ENCODE results near the gene SKA2.
"Not testable (repeated sequence)": the region's sequence is repeated elsewhere in the genome, so short reads cannot be mapped to it uniquely, and the experiment has no call there.

The SKA2 gene

DNA sequence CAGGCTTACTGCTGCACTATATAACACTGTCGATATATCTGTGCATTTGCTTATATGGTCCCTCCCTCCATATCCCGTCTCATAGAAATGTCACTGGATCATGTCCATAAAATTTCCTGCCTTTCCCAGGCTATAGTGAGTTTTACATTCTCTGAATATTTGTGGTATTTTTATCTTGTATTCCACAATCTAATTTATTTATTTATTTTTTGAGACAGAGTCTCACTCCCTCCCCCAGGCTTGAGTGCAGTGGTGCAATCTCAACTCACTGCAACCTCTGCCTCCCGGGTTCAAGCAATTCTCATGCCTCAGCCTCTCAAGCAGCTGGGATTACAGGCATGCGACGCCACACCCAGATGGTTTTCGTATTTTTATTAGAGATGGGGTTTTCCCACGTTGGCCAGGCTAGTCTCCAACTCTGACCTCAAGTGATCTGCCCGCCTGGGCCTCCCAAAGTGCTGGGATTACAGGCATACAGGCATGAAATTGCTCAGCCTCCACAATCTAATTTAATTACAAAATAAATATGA, 61.2 kb downstream of the SKA2 start:
- no peak for DNase-seq

DNA sequence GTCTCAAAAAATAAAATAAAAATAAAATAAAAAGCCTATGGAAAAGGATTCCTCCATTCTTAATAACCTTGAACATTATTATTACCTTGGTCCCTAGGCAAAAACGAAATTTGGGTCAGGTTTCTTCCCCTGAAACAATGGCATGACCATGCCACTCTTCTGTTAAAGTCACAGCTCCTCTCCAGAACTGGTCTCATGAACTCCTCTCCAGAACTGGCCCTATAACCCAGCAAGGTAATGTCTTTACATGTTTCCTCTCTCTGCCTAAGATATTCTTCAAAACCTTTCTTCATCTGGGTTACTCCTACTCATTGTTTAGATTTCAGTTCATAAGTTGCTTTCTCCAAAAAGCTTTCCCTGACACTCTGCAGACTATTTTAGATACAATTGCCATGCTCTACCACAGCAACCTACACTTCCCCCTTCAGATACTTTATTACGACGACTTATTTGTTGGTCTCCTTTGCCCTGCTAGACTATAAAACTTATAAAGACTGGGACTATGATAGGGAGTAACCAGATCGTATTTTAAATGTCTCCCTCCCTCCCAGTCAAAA, 61.8 kb downstream of the SKA2 start:
- no peak for DNase-seq

DNA sequence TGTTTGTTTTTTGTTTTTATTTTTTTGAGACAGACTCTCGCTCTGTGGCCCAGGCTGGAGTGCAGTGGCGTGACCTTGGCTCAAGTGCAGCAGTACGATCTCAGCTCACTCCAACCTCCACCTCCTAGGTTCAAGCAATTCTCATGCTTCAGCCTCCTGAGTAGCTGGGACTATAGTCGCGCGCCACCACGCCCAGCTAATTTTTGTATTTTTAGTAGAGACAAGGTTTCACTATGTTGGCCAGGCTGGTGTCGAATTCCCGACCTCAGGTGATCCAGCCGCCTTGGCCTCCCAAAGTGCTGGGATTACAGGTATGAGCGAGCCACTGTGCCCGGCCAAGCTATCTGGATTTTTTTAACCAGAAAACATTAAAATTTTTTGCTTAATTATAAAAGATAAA, 64.4 kb downstream of the SKA2 start:
- not testable (repeated sequence) for DNase-seq

DNA sequence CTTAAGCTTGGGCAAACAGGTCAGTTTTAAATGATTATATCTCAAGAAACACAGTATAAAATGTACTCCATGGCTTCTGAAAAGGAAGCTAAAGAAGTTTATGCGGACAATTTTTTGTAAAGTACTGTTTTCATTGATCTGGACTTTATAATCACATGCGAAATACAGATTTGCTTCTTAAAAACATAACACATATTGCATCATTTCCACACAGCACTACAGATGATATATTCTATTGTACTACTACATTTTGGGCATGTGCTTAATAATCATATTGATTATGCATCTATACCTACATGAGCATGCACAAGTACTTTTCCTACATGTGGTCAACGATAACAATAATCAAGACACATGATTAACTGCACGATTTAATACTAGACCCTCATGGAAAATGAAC, 70.8 kb downstream of the SKA2 start:
- DNase-seq, result no peak

DNA sequence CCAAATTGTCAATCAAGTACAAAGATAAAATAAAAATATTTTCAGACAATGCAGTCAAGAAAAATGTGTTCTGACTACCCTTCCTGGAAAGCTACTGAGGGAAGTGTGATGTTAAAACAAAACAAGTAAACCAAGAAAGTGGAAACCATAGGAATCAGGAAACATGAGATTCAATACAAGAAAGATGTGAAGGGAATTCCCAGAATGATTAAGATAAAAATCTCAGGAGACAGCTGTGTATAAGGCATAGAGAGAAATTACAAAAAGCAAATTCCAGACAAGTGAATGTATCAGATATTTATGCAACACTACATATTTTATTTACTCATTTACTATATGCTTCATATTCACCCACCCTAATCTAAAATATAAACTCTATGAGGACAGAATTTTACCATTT, 80.5 kb downstream of the SKA2 start:
- DNase-seq, result no peak

DNA sequence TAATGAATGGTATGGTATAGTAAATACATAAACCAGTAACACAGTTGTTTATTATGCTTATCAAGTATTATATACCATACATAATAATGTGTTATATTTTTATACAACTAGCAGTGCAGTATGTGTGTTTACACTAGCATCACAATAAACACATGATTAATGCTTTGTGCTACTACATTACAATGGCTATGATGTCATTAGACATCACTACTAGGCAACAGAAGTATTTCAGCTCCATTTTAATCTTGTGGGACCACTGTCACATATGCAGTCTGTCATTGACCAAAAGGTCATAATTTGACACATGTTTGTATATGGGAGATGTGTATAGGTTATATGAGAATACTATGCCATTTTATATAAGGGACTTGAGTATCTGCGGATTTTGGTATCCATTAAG, 81.0 kb downstream of the SKA2 start:
- DNase-seq, result no peak

DNA sequence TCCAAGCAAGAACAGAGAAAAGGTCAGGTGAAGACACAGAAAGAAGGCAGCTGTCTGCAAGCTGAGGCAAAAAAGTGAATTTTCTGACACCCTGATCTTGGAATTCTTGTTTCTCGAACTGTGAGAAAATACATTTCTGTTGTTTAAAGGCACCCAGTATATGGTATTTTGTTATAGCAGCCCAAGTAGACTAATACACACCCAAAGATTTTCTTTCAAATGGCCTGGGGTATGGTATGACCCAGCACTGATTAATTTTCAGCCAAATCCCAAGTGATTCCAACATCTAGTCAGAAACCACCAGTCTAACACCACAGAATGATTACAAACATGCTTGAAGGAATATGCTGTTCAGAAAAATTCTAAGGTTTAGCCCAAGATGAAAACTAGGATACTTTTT, 85.1 kb downstream of the SKA2 start:
- DNase-seq, result no peak

DNA sequence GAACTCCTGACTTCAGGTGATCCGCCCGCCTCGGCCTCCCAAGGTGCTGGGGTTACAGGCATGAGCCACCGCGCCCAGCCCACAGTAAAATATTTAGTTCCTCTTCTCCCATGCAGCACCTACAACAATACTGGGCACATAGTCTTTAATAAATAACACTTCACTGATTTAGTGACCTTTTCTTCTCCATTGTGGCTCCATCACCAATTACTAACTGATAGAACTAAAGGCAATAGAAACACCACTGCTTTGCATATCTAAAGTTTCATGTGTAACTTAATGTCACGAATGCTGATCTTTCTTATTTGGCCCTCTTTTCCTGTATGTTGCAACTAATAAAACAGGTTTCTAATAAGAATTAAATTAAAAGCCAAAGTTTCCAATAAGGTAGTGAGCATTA, 87.2 kb downstream of the SKA2 start:
- no peak for DNase-seq

DNA sequence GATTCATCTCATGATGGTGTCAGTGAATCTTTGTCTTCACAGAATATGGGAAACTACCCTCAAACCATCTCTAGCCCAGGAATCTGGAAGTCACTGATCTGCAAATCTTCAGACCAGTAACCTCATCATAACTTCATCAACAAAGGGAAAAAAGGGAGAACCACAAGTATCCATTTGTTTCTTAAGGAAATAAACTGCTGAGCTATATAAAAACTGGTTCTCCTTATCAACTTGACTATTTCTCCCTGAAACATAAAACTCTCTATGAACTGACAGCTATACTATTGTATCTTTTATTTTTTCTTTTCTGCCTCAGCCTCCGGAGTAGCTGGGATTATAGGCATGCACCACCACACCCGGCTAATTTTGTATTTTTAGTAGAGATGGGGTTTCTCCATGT, 87.6 kb downstream of the SKA2 start:
- DNase-seq, result no peak

DNA sequence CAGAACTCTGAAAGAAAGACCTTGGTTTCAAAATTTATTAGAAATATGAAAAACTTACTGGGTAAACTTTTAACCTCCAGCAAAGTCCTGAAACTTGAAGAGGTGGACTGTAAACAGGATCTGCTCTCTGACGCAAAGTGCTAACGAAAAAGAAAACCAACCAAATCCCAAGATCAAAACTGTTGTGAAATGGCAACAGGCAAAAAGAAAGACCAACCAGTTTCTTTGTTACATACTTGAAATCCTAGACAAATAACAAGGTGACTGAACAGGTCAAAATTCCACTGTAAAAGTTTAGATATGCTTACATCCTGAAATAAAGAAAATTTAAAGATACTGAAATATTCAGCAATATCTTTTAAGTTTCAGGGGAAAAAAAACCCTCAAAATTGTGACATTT, 92.5 kb downstream of the SKA2 start:
- no peak for DNase-seq
